Stimulated activated CD4-positive, alpha-beta T cell treated with anti-CD3 and anti-CD28 coated beads, Interleukin-2, amount 100 ng/mL, for 48 hours (primary cell): Measurements from ENCODE around the gene RGS11.
"Not testable (repeated sequence)": the region's sequence is repeated elsewhere in the genome, so short reads cannot be mapped to it uniquely, and the experiment has no call there.

ENCODE experiments used
- DNase-seq, 2 donors: peaks; one replicate each; pipeline ENCODE4 v3.0.0-alpha.2; 2020

Gene RGS11

GRCh38 chr16:279531-279930 lies 3.8 kb upstream of the RGS11 start:
- no peak for DNase-seq

DNA sequence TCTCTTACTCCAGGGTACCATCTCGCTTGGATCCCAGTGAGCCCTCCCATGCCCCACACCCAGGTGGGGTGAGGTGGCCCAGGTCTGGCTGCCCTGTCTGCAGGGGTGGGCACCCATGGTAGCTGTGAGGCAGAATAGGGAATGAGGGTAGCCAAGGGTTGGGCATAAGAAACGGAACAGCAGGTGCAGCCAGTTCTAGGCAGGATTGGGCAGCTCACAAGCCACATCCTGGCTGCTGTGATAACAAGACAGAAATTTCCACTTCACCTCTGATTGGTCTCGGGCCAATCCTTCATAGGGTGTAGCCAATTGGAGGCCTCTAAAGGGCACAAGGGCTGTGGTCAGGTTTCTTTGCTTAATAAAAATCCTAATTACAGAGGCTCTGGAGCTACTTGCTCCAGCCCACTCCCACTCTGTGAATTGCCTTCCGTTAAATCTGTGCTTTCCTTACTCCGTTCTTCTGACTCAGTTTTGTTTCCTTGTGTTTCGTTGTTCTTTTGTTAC lies 3.2 kb upstream of the RGS11 start:
- no peak for DNase-seq

- no peak for DNase-seq
Observed at GRCh38 chr16:276426-277077, 808 bp upstream of the RGS11 start.

DNA sequence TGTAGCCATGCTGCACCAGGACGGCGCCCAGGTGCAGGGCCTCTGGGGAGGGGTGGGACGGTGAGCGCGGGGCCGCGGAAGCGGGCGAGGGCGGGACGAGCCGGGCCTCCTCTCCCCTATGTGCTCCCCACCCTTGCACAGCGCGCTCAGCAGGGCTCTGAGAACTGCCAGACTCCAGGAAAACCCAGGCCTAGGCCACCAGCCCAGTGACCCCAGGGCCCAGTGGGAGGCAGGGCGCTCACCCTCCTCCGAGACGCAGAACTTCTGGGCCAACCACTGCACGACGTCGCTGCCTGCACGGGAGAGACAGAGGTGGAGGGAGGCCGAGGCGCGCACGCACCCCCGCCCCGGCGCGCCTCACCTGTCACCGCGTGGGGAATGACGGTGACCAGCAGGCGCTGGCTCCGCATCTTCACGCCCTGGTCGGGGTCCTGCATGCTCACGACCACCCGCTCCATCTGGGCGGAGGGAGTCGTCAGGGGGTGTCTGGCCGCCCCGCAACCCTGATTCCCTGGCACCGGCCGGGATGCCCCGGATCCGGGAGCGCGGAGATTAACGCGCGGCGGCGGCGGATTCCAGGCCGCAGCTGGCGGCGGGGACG lies 603 bp downstream of the RGS11 start:
- no peak for DNase-seq

DNA sequence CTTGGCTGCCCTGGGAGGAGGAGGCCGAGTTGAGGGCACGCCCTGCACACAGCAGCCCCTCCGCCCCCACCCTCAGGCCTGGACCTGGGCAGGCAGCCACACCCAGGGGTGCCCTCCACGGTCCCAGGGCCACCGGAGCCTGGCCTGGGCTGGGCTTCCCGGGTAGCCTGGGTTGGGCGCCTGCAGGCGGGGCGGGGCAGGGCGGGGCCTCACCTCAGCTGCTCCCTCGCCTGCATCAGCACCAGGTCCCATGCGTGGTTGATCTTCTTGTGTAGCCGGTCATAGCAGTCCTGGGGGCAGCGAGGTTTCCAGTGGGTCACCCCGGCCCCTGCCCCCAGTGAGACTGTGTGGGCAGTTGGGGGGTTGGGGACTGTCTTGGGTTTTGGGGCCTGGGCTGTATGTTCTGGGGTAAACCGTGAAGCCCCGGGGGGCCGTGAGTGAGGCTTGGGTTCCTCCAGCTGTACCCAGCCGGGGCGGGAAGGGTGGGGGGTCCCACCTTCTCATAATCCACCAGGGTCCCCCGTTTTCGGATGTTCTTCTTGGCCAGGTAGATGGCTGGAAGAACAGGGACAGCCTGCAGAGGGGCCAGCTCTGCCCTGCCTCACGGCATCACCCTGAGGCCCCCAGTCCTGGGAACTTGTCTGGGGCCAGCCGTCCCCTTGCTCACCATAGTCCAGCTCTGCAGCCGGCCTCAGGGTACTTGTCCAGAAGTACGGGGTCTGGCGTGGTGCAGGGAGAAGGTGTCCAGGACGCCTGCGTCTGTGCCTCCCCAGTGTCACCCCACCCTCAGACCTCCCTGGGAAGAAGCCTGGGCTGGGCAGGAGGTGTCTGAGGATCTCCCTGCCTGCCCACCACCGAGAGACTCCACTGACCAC lies 2.0 kb downstream of the RGS11 start:
- DNase-seq, result no peak

DNA sequence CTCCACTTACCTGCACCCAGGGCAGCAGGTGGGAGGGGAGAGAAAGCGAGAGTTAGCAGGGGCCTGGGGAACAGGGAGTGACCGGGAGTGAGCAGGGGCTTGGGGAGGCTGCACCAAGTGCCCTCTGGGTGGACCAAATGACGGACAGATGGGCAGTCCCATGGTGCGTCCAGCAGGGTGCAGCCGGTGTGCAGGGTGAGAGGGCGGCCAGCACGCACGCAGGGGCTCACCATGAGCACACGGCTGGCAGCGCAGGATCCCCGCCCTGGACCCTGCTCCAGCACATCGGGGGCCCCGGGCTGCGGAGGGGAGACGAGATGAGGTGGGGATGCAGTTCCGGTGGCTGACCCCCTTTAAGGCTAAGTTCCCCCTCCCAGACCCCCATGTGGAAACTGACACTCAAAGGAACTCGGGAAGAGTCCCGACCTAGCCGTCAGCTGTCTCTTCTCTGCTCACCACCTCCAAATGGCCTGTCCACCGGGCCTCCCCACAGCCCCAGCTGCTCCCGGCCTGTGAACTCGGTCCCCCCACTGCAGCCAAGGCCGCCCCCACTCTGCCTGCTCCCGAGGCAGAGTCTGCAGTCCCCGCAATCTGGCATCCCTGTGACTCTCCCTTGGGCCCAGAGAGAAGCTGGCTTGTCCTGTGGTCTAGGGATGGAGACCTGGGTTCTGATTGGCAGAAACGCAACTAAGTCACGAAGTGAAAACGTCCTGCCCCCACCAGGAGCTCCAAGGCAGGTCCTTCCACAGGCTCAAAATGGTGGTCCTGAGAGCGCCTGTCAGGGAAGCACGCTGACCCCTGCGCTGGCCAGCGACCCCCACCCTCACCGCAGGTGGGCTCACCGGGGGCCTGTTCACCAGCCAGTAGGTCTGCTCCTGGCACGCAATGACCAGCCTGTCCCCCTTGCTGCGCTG lies 2.9 kb downstream of the RGS11 start:
- no peak for DNase-seq

- DNase-seq, result no peak
Observed at GRCh38 chr16:270381-271255, 5.1 kb downstream of the RGS11 start.

DNA sequence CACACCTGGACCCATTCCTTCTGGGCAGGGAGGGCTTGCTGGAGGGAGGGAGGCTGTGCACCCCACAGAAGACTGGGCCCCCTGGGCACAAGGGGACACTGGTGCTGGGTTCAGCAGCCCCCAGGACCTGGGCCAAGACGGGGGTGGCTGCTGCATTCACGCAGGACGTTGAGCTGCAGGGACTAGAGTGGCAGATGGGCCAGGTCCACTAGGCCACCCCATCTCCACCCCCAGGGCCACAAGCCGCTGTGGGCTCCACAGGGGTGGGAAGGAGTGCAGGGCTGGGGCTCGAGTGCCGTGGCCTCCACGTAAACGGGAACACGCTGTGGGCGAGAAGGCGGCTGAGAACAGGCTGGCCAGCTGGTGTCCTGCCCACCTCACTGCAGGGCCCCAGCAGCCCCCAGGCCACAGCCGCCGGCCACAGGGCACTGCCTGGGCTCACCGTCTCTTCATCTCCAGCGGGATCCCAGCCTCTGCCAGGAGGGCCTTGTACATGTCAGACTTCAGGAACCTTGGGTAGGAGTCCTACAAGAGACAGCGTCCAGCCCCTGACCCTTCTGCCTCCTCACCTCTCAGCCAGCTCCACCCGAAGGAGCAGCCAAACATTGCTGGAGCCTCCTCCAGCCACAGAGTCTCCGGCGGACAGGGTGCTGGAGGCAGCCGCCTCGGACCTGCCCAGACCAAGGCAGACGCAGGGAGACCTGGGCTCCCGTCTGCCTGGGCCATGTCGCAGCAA lies 6.5 kb downstream of the RGS11 start:
- no peak for DNase-seq

DNA sequence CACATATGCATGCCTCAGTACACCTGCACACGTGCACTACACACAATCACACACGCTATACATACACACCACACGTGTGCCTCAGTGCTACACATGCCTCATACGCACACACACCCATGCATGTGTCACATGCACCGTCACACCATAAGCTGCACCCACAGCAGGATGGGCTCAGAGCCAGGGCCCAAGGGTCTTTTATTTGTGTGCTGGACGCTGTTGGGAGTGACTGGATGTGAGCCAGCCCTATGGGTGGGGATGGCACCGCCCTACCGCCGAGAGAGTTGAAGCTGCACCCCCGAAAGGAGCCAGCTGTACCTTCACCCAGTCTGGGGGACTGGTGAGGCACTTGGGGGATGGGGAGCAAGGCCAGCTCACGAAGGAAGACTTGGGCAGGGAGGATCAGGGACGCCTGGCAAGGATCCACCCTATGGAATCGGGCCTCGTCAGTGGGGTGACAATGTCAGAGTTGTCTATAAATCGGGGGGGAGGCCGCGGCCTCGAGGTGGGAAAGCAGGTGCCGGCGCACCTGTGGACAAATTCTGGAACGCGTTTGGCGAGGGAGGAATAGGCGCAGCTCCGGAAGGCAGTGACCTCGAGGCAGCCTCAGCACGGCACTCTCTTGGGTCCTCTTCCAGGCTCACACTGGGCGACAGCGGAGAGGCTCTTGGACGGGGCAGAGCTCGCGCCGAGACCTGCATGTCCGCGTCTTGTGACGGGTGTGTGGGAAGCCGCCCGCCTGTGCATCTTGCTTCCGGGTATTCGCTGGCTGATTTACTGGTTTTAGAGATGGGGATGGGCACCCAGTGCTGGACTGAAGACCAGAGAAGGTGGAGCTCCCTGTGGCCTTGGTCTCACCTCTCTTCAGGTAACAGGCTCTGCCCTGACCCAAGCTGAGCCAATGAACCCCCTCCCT lies 7.3 kb downstream of the RGS11 start:
- no peak for DNase-seq

DNA sequence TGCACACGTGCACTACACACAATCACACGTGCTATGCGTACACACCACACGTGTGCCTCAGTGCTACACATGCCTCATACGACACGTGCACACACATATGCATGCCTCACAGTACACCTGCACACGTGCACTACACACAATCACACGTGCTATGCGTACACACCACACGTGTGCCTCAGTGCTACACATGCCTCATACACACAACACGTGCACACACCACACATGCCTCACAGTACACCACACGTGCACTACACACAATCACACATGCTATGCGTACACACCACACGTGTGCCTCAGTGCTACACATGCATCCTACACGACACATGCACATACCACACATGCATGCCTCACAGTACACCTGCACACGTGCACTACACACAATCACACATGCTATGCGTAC lies 8.2 kb downstream of the RGS11 start:
- DNase-seq, result not testable (repeated sequence)

- DNase-seq, result no peak
Observed at GRCh38 chr16:266258-267164, 9.2 kb downstream of the RGS11 start.

GRCh38 chr16:265711-266110 lies 10.0 kb downstream of the RGS11 start:
- DNase-seq, result no peak

DNA sequence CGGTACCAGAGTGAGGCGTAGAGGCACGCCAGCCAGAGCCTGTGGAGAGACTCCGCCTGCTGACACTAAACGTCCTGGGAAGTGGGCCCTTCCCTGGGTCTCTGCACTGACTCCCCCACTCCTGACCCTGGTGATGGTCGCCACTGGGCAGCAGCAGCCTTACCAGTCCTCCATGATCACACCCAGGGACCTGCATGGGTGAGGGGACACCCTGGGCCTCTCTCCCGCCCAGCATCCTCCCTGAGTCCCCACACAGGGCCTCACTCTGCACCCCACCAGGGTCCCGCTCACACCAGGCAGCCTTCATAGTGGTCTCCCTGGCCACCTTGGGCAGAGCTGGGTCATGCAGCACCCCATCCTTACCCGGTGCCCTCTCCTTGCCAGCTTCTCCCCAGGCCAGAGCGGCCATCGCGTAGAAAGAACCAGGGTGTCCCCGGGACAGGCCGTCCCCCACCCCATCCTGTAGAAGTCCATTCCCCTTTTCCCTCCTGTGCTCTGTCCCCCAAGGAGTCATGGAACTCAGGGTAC lies 10.7 kb downstream of the RGS11 start:
- DNase-seq, result no peak

- DNase-seq, result no peak
Observed at GRCh38 chr16:264440-264951, 11.2 kb downstream of the RGS11 start.

DNA sequence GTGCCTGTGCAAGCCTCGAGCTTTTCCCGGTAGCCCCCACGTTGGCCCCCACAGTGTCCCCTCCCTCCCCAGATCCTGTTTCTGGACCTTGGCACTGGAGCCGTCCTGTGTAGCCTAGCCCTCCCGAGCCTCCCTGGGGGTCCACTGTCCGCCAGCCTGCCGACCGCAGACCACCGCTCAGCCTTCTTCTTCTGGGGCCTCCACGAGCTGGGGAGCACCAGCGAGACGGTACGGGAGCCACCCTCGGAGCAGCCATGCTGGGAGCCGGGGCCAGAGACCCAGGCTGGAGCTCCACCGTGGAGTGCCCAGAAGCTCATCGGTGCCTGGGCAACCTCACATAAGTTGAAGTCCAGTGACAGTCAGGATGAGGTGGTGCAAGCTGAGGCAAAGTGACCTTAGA lies 11.8 kb downstream of the RGS11 start:
- no peak for DNase-seq

DNA sequence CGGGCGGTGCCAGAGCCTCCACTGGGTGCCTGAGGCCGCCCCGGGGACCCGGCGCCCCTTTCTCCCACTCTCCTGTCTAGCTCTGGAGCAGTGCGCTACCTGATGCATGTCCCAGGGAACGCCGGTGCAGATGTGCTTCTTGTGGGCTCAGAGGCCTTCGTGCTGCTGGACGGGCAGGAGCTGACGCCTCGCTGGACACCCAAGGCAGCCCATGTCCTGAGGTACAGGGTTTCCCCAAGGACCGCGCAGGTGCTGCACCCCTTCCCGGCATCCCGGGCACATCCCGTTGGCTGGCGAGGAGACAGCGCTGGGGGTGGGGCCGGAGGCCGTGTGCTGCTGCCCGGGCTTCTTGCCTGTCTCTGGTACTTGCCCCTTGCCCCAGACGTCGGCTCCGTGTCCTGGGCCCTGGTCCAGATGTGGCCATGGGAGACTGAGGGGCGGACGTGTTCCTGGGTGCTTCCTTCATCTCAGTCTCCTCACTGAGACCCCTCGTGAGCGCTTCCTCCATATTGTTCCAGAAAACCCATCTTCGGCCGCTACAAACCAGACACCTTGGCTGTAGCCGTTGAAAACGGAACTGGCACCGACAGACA lies 12.5 kb downstream of the RGS11 start:
- DNase-seq, result no peak

- no peak for DNase-seq
Observed at GRCh38 chr16:262121-262745, 13.5 kb downstream of the RGS11 start.
